Thyroid gland (tissue), 4 donors: ENCODE measurements around the gene KLF5.

Experiments used
- POLR2A ChIP-seq, 2 donors: fragments of 450-650 bp; IDR thresholded peaks; one replicate each; pipeline ENCODE4 v1.6.1; 2017; ENCODE audit warnings: antibody characterized with exemption in 2 of 2, mild to moderate bottlenecking in 2 of 2, moderate library complexity in 1 of 2
- TF ChIP-seq, protein P1 (sequence below), 6 experiments: fragments of 200-600 bp in 3 of 6; fragments of 450-650 bp in 3 of 6; sonication (generic) in 3 of 6; IDR thresholded peaks; one replicate each; pipeline ENCODE4 v1.5.1; 2016 to 2019; ENCODE audit warnings: antibody characterized with exemption in 6 of 6, mild to moderate bottlenecking in 2 of 6, inconsistent platforms in 1 of 6, moderate library complexity in 1 of 6

DNA sequence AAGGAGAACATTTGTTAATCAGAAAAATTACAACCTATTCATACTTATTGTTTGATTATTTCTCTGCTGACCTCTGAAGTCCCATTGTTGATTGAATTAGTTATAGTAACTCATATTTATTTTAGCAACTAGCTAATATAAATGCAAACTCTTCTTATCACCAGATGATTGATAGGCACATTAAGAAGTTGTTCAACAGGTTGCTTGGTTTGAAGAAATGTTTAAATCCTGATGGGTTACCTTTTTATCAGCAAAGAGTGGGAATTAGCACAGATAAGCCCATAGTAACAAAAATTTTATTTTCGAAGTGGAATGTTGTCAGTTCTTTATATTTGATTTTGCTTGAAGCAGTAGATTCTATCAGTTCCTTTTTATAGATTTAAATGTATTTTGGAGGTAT is 44.4 kb downstream of the KLF5 start:
- no peak for TF ChIP-seq POLR2A (IDR thresholded peaks at IDR 0.05)
- TF ChIP-seq, protein P1, sequence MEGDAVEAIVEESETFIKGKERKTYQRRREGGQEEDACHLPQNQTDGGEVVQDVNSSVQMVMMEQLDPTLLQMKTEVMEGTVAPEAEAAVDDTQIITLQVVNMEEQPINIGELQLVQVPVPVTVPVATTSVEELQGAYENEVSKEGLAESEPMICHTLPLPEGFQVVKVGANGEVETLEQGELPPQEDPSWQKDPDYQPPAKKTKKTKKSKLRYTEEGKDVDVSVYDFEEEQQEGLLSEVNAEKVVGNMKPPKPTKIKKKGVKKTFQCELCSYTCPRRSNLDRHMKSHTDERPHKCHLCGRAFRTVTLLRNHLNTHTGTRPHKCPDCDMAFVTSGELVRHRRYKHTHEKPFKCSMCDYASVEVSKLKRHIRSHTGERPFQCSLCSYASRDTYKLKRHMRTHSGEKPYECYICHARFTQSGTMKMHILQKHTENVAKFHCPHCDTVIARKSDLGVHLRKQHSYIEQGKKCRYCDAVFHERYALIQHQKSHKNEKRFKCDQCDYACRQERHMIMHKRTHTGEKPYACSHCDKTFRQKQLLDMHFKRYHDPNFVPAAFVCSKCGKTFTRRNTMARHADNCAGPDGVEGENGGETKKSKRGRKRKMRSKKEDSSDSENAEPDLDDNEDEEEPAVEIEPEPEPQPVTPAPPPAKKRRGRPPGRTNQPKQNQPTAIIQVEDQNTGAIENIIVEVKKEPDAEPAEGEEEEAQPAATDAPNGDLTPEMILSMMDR (IDR thresholded peaks at IDR 0.05), result no peak
